KG1 (cell line): ENCODE measurements around the gene DNAH2.

Experiments used
- DNase-seq: peaks from one replicate; lab custom pipeline; 2025; lab: John Stamatoyannopoulos, UW

The DNAH2 gene

GRCh38 chr17:7839876-7840261, 122.3 kb downstream of the DNAH2 start:
- no peak for DNase-seq

GRCh38 chr17:7840441-7840840, 122.9 kb downstream of the DNAH2 start:
- DNase-seq: no peak

GRCh38 chr17:7840875-7841274, 123.3 kb downstream of the DNAH2 start:
- DNase-seq: no peak

- DNase-seq: no peak
Observed at GRCh38 chr17:7841396-7841914, 123.9 kb downstream of the DNAH2 start.

GRCh38 chr17:7841915-7842379, 124.4 kb downstream of the DNAH2 start:
- peak; percentile 41 for DNase-seq

GRCh38 chr17:7842380-7843256, 125.1 kb downstream of the DNAH2 start:
- DNase-seq: peak; percentile 43

GRCh38 chr17:7843257-7843535, 125.7 kb downstream of the DNAH2 start:
- DNase-seq: no peak

GRCh38 chr17:7843536-7844291, 126.2 kb downstream of the DNAH2 start:
- peak; percentile 27 for DNase-seq

- DNase-seq: peak; percentile 25
Observed at GRCh38 chr17:7844292-7845154, 127.0 kb downstream of the DNAH2 start.

- DNase-seq: no peak
Observed at GRCh38 chr17:7845359-7846062, 128.0 kb downstream of the DNAH2 start.

- no peak for DNase-seq
Observed at GRCh38 chr17:7846063-7846735, 128.7 kb downstream of the DNAH2 start.

- no peak for DNase-seq
Observed at GRCh38 chr17:7846765-7847661, 129.5 kb downstream of the DNAH2 start.

GRCh38 chr17:7848131-7848579, 130.6 kb downstream of the DNAH2 start:
- DNase-seq: no peak

GRCh38 chr17:7848739-7849129, 131.2 kb downstream of the DNAH2 start:
- no peak for DNase-seq

- DNase-seq: no peak
Observed at GRCh38 chr17:7849130-7849750, 131.7 kb downstream of the DNAH2 start.

- DNase-seq: no peak
Observed at GRCh38 chr17:7849751-7850504, 132.4 kb downstream of the DNAH2 start.

- DNase-seq: no peak
Observed at GRCh38 chr17:7850701-7851437, 133.3 kb downstream of the DNAH2 start.
